Activated naive CD4-positive, alpha-beta T cell treated with anti-CD3 and anti-CD28 coated beads, Interleukin-2, amount 50 U/mL, for 24 hours (primary cell): ENCODE results near the gene SV2C.
"Not testable (repeated sequence)": the region's sequence is repeated elsewhere in the genome, so short reads cannot be mapped to it uniquely, and the experiment has no call there.

ENCODE experiments used
- H3K27ac Mint-ChIP-seq: one replicate; pipeline ENCODE4 v1.8.0; 2021; ENCODE audit warnings: mild to moderate bottlenecking, mixed read lengths
- H3K27me3 Mint-ChIP-seq: one replicate; pipeline ENCODE4 v1.8.0; 2021; ENCODE audit warnings: mixed read lengths
- H3K36me3 Mint-ChIP-seq: one replicate; pipeline ENCODE4 v1.8.0; 2021; ENCODE audit warnings: mixed read lengths
- H3K4me1 Mint-ChIP-seq: one replicate; pipeline ENCODE4 v1.8.0; 2021; ENCODE audit warnings: mixed read lengths
- H3K4me3 Mint-ChIP-seq: one replicate; pipeline ENCODE4 v1.8.0; 2021; ENCODE audit warnings: mild to moderate bottlenecking, mixed read lengths
- H3K9me3 Mint-ChIP-seq: one replicate; pipeline ENCODE4 v1.8.0; 2021; ENCODE audit warnings: mixed read lengths

The SV2C gene, protein sequence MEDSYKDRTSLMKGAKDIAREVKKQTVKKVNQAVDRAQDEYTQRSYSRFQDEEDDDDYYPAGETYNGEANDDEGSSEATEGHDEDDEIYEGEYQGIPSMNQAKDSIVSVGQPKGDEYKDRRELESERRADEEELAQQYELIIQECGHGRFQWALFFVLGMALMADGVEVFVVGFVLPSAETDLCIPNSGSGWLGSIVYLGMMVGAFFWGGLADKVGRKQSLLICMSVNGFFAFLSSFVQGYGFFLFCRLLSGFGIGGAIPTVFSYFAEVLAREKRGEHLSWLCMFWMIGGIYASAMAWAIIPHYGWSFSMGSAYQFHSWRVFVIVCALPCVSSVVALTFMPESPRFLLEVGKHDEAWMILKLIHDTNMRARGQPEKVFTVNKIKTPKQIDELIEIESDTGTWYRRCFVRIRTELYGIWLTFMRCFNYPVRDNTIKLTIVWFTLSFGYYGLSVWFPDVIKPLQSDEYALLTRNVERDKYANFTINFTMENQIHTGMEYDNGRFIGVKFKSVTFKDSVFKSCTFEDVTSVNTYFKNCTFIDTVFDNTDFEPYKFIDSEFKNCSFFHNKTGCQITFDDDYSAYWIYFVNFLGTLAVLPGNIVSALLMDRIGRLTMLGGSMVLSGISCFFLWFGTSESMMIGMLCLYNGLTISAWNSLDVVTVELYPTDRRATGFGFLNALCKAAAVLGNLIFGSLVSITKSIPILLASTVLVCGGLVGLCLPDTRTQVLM

DNA sequence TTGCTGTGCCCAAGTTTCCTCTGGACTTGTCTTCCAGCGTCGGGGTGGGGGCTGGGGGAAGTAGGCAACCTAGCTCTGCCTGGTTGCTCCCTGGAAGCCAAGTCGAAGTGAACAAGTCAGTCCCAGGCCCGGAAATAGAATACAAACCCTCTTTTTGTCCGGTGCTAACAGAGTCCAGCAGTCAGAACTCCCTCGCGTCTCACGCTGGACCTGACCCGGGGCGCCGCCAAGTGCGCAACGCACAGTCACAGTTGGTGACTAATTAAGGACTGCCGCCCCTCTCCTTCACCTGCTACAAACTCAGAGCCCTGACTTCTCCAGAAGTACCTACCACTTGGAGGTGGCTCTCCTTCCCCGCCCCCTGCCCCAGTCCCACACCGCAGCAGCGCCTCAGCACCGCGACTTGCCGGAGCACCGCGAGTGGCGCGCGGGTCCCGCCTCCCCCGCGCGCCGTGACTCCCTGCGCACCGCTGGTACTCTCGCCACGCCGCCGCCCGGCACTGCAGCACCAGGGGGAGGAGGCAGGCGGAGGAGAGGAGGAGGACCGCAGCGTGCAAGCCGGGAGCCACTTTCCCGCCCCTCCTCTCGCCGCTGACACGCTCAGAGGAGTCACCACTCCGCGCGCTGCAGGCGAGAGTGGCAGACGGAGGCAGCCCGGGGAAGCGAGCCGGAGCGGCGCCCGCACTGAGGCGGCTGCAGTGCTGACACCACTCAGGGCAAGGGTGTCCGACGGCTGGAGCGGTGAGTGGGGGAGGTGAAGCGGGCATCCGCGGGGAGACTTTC, at the start of gene SV2C:
TSS of gene SV2C (plus strand) at position 612 of the 783 bp plus-strand sequence. CDS start 48,368 bp downstream, outside the sequence.
- H3K27ac Mint-ChIP-seq = no peak within 1 kb of the TSS

DNA sequence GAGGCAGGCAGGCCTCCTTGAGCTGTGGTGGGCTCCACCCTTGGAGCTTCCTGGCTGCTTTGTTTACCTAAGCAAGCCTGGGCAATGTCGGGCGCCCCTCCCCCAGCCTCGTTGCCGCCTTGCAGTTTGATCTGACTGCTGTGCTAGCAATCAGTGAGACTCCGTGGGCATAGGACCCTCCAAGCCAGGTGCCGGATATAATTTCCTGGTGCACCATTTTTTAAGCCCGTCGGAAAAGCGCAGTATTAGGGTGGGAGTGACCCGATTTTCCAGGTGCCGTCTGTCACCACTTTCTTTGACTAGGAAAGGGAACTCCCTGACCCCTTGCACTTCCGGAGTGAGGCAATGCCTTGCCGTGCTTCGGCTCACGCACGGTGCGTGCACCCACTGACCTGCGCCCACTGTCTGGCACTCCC, 45.4 kb upstream of the SV2C start:
- H3K27ac Mint-ChIP-seq, H3K4me1 Mint-ChIP-seq, H3K36me3 Mint-ChIP-seq, H3K9me3 Mint-ChIP-seq: not testable (repeated sequence)
- Mint-ChIP-seq H3K27me3 (peaks cover 22% of the 10 kb centered on the region), H3K4me3 (peak overlapping the region; percentile 52)

More for the DNA sequence above, at the start of gene SV2C:
- Mint-ChIP-seq H3K27me3 (peaks cover 47% of the 10 kb centered on the region), H3K4me3 (peak within 1 kb of the TSS; percentile 78), H3K9me3 (no peaks in the 10 kb centered on the region), H3K4me1 (peaks cover 27% of the 10 kb centered on the region), H3K36me3 (no peaks in the 10 kb centered on the region)

DNA sequence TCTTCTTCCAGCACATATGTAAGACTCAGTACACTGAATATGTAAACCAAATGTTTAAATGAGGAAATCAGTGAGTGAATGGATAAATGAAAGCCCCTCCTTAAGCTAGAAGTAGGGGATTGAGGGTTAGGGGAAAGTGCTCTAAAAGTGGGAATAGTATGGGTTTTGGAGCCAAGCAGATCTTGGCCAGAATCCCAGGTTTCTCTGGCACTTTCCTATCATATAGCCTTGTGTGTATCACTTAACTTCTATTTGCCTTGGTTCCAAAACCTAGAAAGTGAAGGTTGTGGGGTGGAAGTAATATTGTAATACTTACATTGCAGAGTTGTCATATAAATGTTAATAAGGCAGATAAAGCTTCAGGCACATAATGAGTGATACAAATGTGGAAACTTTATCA, 45.0 kb upstream of the SV2C start:
- peaks cover 25% of the 10 kb centered on the region for H3K27me3 Mint-ChIP-seq
- peak overlapping the region; percentile 52 for H3K4me3 Mint-ChIP-seq
- peaks cover 4% of the 10 kb centered on the region for H3K9me3 Mint-ChIP-seq
- peaks cover 6% of the 10 kb centered on the region for H3K4me1 Mint-ChIP-seq
- no peak overlapping the region for H3K27ac Mint-ChIP-seq
- peaks cover 3% of the 10 kb centered on the region for H3K36me3 Mint-ChIP-seq

DNA sequence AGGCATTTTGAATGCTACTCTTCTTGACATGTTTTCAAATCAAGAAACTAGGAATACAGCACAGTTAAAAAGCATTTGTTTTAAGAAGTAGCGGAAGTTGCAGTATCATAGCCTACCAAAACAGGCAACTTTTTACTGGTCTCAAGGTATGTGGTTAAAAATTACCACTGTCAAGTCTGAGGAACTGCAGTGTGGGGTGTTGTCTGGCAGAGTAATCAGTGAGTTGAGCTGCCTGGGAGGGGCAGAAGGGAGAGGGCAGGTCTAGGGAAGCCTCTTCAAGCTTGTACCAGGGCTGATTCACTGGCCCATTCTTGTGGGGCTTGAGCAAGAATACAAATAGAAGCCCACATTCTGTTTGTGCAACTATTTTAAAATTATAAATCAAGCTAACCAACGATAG, 42.4 kb upstream of the SV2C start:
- peaks cover 6% of the 10 kb centered on the region for H3K4me1 Mint-ChIP-seq
- H3K9me3 Mint-ChIP-seq = no peaks in the 10 kb centered on the region
- no peak overlapping the region for H3K4me3 Mint-ChIP-seq
- peaks cover 26% of the 10 kb centered on the region for H3K27me3 Mint-ChIP-seq
- H3K36me3 Mint-ChIP-seq = no peaks in the 10 kb centered on the region
- no peak overlapping the region for H3K27ac Mint-ChIP-seq

DNA sequence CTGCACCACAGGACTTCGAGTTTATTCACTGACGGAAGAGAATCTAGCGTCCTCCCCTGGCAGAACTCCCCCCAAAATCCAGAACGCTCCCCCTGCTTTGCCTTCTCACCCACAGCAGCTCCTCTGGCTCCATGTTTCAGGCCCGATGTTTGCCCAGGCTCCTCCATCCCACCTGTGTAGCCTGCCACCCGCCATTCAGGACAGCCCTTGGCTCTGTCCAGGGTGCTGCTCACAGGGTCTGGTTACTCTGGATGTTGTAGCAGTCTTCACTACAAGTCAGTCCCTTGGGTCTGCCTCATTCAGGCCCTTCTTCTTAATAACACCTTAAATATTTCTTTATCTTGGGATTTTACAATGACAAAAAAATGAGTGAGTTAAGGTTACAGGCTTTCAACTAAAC, 41.3 kb upstream of the SV2C start:
- Mint-ChIP-seq H3K4me3 (no peak overlapping the region), H3K4me1 (peaks cover 6% of the 10 kb centered on the region), H3K36me3 (no peaks in the 10 kb centered on the region), H3K9me3 (no peaks in the 10 kb centered on the region), H3K27ac (no peak overlapping the region), H3K27me3 (peaks cover 31% of the 10 kb centered on the region)

DNA sequence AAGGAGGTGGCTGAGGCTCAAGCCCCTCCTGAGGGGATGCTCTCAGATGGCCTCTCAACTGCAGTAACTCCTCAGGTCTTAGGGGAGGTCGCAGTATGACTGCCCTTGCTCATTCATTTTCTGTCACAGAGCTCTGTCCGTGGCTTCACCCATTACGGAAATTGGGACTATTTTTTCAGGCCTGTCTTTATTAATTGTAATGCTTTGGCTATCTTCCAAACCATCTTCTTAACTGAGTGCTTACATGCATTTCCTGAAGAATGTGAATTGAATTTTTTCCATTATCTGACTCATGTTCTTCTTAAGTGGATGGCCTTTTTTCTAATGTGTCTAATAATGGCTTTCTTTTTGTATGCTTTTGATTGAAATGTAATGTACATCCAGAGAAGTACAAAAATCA, 36.4 kb upstream of the SV2C start:
- Mint-ChIP-seq H3K36me3 (peaks cover 2% of the 10 kb centered on the region), H3K27me3 (peaks cover 26% of the 10 kb centered on the region), H3K9me3 (peaks cover 5% of the 10 kb centered on the region), H3K4me1 (no peaks in the 10 kb centered on the region), H3K27ac (no peak overlapping the region), H3K4me3 (no peak overlapping the region)

DNA sequence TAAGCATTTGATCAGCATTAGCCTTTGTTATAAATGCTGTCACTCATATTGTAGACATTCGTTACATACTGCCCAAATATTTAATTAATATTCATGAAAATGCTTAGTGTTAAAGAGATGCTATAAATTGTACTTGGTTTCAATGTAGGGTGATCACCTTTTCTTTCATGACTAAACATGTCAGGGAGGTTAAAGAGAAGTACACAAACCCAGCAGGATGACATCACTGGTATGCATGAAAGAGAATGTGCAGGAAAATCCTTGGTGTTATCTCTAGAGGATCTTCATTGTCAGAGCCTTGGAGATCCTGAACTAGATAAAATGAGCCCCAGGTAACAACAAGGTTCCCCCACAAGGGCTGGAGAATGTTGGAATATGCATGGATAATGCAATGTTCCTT, 33.0 kb upstream of the SV2C start:
- Mint-ChIP-seq H3K36me3 (peaks cover 2% of the 10 kb centered on the region), H3K4me3 (no peak overlapping the region), H3K9me3 (peaks cover 5% of the 10 kb centered on the region), H3K27me3 (peaks cover 19% of the 10 kb centered on the region), H3K27ac (no peak overlapping the region), H3K4me1 (no peaks in the 10 kb centered on the region)

DNA sequence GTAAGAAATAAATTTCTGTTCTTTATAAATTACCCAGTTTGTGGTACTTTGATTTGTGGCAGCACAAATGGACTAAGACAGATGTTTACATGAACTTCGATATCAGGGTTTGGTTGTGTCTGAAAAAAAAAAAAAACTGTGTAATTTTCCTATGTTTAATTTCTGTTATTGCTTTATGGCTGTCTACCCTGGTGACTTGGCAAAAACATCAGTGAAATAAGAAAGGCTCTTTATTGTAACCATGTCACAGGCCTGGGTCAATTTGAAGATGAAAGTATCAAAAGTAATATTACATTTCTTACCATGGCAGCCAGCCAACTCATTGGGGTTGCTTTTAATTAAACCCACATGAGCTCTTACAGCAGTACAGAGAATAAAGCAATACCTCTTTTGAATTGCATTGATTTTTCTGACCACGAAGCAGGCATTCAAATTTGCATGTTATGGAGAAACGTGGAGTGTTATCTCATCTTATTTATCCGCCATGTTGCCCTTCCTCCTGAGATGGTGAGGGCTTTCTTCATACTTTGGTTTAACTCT, 20.6 kb upstream of the SV2C start:
- Mint-ChIP-seq H3K27ac (no peak overlapping the region), H3K4me3 (no peak overlapping the region), H3K27me3 (peaks cover 12% of the 10 kb centered on the region), H3K4me1 (no peaks in the 10 kb centered on the region), H3K9me3 (no peaks in the 10 kb centered on the region), H3K36me3 (no peaks in the 10 kb centered on the region)

DNA sequence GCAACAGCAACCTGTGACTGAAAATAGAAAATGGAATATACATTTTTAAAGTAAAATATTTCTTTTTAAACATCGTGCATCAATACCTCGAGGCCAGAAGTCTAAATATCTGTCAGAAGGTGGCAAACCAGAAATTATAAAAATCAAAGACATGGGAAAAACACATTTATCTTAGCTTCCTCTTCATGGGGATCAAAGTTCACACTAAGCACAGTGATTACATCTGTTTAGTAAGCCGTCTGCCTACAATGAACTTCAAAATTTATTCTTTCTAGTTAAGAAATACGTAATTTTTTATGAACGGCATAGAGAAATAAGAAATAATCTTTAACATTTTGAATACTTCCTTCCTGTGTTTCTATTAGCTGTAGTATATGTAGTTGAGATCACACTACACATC, 17.9 kb upstream of the SV2C start:
- H3K9me3 Mint-ChIP-seq = no peaks in the 10 kb centered on the region
- peaks cover 12% of the 10 kb centered on the region for H3K27me3 Mint-ChIP-seq
- no peaks in the 10 kb centered on the region for H3K4me1 Mint-ChIP-seq
- H3K27ac Mint-ChIP-seq = no peak overlapping the region
- H3K36me3 Mint-ChIP-seq = no peaks in the 10 kb centered on the region
- no peak overlapping the region for H3K4me3 Mint-ChIP-seq

DNA sequence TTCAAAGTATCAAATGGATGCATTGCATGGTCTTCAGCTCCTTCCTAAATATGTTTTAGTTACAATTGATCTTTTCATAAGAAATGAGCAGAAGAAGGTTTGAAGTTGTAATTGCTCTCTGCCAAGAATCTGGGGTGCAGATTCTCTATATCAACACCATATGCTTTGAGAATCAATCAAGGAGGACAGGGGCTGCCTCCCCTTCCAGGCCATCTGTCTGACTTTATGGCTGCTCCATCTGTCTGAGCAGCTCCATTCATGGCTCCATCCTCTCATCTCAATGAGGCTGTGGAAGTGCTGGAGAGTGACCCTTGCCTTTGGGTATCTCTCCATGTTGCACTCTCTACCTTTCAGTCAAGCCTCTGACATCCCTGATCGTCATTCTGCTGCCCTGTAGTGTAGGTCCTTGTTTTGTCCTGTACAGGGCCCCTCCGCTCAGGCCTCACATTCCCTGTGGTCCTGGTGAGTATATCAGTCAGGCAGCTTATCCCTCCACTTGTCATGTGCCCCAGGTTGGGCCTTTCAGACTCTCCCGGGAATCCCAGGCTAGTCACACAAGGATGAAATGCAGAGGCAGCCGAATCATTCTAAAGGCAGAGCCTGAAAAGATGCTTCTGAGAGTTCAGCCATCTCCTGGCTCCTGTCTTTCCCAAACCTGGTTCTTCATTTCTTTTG, 14.0 kb upstream of the SV2C start:
- no peaks in the 10 kb centered on the region for H3K4me1 Mint-ChIP-seq
- H3K4me3 Mint-ChIP-seq = no peak overlapping the region
- no peaks in the 10 kb centered on the region for H3K36me3 Mint-ChIP-seq
- no peaks in the 10 kb centered on the region for H3K9me3 Mint-ChIP-seq
- H3K27ac Mint-ChIP-seq = no peak overlapping the region
- H3K27me3 Mint-ChIP-seq = peaks cover 17% of the 10 kb centered on the region

DNA sequence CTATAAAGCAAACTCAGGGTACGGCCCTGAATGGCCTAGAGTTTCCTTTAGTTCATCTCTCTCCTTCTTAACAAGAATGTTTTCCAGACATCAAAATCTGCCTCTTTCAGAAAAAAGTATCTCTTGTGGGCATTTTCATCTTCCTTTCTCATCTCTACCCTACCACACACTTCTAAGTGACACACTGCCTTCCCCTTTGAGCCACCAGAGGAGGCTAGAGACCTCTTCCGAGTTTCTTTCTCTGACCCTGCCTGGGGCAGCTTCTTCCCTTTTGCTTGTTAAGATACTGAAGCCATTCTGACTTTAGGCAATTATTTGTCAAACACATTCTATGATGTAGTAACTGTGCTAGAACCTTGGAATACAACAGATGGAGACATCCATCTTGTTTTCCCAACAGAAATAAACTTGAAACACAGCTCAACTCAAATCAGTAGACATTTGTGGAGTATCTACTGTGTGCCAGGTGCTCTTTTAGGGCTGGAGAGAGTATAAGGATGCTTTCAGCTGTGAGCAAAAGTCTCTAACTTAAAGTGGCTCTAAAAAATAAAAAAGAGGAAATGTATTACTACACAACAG, 8.6 kb upstream of the SV2C start:
- Mint-ChIP-seq H3K4me1 (no peaks in the 10 kb centered on the region), H3K4me3 (no peak overlapping the region), H3K27ac (no peak overlapping the region), H3K9me3 (no peaks in the 10 kb centered on the region), H3K36me3 (no peaks in the 10 kb centered on the region), H3K27me3 (peaks cover 36% of the 10 kb centered on the region)

DNA sequence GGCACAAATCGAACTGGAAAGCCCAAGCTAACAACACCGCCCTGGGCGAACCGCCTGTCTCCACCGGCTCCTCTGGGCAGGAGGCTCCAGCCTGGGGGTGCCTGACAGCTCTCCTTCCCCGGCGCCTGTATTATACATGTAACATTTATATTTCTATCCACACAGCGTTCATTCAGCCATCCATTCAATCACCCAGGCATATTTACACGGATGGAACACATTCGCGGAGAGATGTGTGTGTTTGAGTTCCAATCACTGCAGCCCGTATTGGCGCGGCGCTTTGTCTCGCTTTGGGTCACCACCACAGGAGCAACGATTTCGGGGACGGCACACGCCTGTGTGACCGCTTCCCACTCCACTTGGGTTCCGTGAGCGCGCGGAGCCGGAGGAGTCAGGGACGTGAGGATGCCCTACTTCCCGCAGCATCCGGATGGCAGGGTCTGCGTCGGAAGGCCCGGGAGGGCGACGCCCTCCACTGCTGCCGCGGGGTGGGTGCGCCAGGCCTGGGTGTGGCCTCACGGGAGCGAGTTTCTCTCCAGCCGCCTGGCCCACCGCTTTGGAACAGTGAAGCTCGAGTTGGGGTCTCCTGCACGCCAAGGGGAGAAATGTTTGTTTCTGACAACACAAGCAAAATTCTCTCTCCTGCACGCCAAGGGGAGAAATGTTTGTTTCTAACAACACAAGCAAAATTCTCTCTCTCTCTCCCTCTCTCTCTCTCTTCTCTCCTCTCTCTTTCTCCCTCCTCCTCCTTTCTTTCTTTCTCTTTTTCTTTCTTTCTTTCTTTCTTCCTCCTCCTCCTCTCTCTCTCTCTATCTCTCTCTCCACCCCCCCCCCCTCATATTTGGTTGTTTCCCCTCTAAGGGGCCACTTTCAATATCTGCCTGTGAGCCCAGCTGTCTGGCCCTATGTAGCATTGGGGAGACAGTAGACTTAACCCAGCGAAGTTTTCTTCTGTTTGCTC, 1.1 kb upstream of the SV2C start:
- peak overlapping the region; percentile 27 for H3K4me3 Mint-ChIP-seq
- no peaks in the 10 kb centered on the region for H3K9me3 Mint-ChIP-seq
- H3K36me3 Mint-ChIP-seq = no peaks in the 10 kb centered on the region
- peaks cover 48% of the 10 kb centered on the region for H3K27me3 Mint-ChIP-seq
- peaks cover 27% of the 10 kb centered on the region for H3K4me1 Mint-ChIP-seq
- H3K27ac Mint-ChIP-seq = no peak overlapping the region

DNA sequence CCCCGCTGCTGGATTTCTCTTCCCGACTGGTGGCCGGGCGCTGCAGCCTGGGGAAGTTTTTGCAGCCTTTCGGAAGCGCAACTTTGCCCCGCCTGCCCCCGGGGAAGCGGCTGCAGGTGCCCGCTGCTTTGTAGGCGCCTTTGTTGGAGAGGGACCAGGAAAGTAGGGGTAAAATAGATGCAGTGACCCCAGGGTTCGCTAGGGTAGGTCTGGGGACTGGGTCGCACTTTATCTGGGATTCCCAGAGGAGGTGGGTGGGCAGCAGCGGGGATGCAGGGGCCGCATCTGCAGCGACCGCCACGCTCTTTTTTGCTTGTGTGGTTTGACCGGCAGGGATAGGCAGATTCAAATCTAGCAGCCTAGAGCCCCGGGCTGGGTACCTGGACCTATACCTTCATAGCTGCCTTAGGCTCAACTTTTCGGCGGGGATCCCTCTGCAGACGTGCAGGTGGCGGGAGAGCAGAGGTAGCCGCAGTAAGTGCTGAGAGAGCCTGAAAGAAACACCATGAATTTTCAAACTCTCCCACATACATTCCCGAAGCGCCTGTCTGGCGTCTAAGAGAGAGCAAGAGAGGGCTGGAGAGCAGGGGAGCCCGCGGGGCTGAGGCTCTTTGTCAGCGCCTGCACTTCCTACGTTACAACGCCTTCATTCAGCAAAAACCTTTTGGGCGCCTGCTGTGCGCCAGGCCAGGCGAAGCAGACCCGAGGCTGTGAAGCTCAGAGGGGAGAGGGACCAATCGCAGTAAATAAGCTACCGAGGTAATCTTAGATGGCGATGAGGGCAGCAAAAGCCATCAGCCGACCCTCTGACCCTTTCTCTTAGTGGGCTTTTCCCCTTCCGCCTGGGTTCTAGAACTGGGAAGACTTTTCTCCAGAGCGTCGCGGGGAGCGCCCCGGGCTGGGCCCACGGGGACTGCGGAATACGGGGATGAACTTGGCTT, 642 bp downstream of the SV2C start:
- Mint-ChIP-seq H3K4me1 (peaks cover 27% of the 10 kb centered on the region), H3K9me3 (no peaks in the 10 kb centered on the region), H3K36me3 (no peaks in the 10 kb centered on the region), H3K4me3 (peak overlapping the region; percentile 78), H3K27me3 (peaks cover 43% of the 10 kb centered on the region), H3K27ac (no peak overlapping the region)
